Stimulated activated CD4-positive, alpha-beta T cell treated with anti-CD3 and anti-CD28 coated beads, Interleukin-4, amount 100 ng/mL, for 1 hour (primary cell): ENCODE measurements around the gene MYH15.

Experiments
- DNase-seq: peaks from one replicate; pipeline ENCODE4 v3.0.0-alpha.2; 2020

Gene MYH15

DNA sequence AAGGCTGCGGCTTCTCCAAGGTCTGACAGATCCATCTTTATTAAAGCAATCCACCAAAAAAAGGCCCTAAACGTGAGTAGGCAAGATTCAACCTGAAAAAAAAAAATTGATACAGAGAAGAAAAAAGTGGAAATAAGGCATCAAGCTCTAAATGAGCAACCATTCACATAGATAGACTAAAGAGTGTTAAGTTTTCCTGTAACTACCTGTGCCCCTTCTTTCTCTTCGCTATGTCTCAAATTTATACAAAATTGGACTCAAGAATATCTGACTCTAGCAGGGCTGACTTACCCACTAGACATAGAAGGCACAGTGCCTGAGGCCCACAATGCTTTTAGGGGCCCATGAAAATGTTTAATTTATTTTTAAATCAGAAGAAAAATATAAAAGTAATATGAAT, at the start of gene MYH15:
Gene MYH15, minus strand, starts transcription at position 101 of the 400 bp plus-strand sequence. Its CDS starts 66 bp downstream, at position 35.
- no peak for DNase-seq

DNA sequence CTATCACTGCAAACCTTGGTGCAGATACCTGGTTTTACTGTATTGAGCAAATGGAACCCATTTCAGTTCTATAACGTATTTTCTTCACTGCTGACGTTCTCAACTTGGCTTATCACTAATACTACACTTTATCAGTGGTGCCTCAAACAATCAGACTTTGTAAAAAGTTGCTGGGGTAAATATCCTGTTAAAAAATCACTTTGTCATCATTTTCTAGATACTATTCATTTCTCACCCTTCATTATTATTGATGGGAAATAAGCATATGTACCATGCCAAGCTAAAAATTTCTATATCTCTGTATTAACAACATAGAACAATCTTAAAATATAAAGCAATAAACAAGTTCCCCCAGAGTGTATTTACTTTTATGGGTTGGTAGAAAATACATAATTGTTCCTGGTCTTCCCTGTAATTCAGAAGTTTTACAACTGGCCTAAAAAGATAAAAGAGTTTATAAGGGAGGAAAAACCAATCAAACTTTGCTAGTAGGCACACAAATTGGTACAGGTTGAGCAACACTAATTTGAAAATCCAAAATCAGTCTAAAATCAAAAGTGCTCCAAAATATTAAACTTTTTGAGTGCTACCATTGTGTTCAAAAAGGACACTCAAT, 45.7 kb upstream of the MYH15 start:
- no peak for DNase-seq

DNA sequence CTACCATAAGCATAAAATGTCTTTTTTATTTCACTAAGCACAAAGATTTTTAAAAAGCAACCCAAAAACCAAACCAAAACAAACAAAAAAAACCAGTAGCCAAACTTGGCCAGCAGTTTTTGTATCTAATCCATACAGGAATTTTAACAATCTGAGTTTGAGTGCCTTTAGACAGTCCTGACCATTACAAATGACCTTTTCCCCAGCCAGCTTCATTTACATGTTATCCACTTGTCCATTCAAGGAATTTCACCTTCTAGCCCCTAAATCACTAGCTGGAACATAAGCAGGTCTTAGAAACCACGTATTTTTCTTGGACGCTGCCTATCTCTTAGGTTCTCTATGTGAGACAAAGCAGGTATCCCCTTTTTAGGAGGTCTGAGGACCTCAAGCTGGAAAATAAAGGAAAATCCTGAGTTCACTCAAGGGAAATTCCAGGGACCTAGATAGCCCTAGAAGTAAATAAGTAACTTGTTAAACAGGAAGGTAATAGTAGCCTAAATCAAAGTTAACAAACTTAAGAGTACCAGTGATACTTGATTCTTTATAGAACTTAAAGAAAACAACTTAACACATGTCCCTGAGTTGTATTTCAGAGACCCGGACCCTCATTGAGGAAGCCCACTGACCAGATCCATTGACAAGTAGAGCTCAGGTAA, 44.6 kb upstream of the MYH15 start:
- no peak for DNase-seq

DNA sequence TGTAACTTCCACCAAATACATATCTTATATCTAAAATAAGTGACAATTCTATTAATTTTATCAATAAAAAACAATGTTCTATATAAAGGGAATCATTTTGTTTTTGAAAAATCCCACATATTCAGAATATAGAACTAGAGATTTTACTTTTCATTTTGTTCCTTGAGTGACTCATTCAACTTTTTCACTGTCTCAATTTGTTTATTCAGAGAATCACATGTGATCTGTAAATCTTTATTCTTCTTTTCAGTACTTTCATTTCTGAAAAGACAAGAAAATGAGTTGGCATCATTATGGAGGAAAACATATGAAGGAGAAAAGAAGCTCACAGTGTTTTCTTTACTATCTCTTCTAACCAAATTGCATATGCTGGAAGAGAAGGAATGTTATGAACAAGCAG, 43.8 kb upstream of the MYH15 start:
- no peak for DNase-seq

DNA sequence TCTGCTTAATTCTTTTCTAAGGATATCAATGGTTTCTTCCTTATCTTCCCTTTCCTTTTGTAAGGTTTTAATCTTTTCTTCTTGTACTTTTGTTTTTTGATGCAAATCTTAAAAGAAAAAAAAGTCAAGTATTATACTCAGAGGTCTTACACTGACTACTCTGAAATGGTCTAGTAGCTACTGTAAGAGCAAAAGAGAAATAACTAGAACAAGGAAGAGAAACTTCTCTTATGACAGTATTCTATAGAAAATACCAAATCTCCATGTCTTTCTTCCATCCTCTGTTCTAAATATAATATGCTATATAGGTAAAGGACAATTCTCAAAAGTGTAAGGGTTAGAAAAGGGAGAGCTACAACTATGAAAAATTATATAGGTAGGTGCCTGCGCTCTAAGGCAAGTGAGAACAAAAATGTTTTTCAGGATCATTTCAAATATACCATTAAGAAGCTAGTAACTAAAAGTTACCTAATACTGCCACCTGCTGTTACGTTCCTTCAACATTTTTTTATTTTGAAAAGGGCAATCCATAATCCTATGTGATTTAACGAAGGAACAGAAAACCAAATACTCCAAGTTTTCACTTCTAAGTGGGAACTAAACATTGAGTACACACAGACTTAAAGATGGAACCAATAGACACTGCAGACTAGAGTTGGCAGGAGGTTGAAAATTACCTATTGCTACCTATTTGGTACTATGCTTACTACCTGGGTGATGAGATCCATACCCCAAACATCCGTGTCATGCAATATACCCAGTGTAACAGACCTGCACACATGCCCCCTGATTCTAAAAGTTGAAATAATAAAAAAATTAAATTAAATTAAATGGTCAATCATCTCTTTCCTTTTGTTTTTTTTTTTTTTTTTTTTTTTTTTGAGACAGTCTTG, 42.1 kb upstream of the MYH15 start:
- no peak for DNase-seq

DNA sequence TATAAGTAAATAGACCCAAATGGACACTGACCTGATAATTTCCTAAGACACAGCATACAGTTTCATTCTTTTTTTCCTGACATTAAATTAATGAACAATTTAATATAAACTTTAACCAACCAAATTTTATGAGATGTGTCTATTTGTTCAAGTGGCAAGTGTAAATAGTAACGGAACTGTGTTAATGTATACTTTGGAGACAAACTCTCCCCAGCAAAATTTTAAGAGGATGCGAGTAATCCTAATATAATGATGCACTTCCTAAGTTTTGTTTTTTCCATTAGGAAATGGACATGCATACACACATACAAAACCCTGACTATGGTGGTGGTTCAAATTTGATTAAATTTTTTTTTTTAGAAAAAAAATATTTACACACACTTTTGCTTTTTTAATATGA, 38.5 kb upstream of the MYH15 start:
- DNase-seq, result no peak

DNA sequence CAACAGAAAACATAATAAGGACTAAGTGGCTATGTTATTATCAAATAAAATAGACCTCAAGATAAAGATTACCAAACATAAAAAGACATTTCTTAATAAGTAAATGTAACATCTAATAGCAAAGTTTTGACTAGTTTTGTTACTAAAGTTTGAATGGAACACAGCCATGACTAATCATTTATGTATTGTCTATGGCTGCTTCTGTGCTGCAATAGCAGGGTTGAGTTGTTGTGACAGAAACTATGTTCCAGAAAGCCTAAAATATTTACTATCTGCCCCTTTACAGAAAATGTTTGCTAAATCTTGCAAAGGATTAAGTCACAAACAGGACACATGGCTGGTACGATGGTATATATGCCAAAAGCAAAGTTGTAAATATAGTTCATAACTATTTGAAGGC, 37.9 kb upstream of the MYH15 start:
- no peak for DNase-seq

DNA sequence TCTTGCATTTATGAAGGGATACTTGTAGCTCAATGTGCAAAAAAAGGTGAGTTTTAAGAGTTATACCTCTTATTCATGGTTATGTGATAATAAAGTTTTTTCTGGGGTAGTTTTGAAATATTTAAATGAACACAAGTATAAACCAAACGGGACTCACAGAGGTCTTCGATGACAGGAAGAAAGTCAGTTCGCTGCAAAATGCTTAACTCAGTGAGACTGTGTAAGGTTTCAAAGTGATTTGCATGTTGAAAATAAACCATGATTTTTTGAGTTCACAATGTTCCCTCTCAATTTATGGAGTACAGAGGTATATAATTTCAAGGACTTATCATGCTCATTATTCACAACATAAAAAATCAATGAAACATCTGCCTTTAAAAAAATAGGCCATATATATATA, 36.3 kb upstream of the MYH15 start:
- no peak for DNase-seq

DNA sequence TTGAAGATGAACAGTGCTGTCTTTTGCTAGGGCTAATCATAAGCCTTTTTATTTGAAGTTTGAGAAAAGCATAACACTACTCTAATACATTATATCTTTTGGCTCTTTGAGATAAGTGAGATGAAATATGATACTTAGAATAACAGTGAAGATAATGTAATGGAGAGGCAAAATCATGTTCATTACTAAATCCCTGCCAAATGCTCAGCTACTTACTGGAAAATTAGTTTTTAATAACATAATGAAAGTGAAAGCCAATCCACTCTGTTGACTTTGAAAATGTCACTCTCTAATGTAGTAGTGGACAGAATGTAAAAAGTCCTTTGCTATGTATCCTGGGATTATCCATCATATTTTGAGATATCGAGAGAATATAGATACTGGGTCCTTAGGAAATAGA, 35.9 kb upstream of the MYH15 start:
- no peak for DNase-seq

DNA sequence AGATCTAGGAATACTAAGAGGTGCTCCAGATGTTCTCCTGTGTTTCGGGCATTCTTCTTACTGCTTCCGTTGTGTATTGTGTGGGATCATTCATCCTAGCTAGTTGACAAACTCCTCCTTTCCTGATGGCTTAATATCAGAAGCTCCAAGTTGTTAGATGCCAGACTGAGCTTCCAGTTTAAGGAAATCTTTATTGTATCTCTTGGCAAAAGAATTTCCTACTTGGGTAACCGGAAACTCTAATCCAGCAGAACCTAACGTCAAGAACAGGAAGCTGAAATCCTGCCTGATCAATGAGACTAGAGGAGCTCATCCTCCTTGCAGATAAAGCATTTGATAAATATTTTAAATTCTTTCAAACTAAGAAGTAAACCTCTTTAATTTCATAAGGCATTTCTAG, 27.7 kb upstream of the MYH15 start:
- no peak for DNase-seq

DNA sequence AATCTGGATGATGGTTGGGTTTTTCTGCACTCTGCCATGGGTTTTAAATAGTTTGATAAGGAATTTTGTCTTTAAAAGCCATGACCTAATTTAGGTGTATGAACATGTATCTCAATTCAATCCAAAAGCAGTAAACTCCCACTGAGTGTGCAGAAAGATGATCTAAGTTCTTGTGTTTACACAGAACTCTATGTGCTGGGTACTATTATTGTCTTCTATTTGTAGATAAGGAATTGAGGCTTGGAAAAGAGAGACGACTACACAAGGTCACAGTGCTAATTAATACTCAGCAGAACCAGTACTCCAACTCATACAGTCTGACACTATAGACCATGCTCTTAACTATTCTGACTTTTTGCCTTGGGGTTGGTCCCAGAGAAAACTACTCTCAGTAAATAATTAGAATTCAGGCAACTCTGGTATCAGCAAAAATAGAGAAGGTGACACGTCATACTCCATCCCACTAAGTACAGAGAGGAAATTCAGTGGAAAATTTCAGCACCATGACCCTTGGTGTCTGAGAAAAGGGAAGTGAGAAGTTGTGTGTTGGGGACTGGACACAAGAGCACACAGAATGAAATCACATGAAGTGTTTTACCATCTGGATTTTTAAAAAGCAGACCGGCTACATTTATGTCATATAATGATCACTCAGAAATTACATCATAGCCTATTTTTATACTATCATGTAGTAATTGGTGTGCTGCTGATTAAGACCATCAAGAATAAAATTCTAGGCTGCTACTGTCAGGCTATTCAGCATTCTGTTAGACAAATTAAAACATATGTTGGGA, 18.3 kb upstream of the MYH15 start:
- DNase-seq, result no peak

DNA sequence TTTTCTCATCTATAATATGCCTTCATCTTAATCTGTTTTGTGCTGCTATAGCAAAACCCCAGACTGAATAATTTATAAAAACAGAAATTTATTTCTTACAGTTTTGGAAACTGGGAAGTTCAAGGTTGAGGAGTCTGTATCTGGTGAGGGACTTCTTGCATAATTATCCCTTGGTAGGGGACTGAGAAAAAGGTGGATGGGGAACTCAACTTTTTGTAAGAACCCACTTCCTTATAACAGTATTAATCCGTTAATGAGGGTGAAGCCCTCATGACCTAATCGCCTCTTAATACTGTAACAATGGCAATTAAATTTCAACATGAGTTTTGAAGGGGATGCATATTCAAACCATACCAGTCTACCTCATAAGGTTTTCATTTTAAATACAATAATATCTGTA, 17.4 kb upstream of the MYH15 start:
- no peak for DNase-seq

DNA sequence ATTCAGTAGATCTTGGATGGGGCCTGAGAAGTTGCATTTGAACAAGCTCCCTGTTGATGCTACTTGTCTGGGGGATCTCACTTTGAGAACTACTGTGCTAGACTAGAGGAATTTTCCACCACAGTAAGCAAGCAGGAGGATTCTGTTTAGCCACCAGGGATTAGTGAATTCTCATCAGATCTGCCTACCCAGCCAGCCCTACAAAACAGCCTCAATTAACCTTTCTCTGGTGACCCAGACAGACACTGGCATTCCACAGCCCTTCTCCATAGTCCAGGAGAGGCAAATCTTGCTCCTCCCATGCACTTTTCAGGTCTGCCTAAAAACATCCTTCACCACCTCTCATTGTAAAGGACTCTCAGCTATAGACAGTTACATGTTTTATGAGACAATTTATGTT, 16.7 kb upstream of the MYH15 start:
- DNase-seq, result no peak

DNA sequence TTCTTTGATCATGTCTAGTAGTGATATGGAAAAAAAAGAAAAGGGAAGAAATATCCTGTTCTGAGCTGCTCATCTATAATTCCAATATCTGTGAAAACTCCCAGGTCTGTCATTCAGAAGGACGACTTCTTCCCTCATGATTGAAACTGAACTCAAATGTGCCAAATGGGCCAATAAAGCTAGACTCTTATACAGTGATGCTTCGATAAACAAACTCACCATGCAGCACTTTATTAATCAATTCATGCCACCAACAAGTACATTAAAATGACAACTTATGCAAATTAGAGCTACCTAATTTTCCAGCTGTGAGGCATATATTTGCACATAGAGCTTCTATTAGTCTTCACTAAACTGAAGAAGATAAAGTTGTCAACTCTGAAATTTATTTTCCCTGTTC, 15.6 kb upstream of the MYH15 start:
- no peak for DNase-seq

DNA sequence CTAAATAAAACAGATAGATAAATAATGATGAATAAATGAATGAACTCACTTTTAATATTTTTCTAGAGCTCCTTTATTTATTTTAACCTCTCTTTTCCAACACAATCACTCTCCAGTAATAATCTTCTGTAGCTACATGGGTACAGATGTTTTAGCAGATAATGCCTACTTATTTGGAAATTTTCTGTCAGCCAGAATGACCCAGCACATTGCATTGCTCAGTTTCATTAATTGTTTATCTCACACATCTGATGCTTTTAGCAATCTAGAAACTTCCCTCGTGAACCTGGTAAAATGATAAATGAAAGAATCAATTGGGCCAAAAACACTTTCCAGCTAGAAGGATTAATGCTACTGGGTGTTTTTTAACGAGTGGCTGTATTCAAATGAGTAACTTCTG, 14.9 kb upstream of the MYH15 start:
- no peak for DNase-seq

DNA sequence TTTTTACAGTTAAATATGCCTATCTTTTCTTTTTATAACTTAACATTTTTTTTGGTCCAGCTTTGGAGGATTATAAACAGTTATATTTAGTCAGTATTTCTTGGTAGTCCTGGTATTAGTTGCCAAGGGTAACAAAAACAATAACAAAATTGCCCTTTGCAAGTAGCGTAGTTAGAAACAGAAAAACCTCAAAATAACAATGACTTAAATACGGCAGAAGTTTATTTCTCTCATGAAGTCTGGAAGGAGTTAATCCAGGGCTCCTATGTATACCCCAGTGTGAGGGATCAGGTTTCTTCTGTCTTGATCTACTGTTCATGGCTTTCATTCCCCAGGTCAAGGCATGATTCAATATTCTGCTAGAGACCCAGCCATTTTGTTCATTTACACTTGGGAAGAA, 14.1 kb upstream of the MYH15 start:
- no peak for DNase-seq

DNA sequence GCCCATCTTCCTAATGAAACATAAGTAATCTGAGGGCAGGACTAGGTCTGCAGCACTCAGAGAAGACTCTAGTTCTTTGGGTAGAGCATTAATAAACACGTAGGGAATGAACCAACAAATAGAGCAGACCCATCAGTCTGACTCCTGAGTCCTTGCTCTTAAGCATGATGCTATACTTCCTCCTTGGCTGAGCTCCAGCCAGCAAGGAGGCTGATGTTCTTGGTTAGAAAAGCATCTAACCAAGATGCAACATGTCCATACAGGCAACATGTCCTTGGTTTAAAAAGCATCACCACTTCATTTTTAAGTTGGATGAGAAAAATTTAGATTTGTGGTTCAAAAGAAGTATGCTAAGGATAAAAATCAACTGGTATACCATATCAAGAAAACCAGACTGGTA, 8.5 kb upstream of the MYH15 start:
- no peak for DNase-seq

DNA sequence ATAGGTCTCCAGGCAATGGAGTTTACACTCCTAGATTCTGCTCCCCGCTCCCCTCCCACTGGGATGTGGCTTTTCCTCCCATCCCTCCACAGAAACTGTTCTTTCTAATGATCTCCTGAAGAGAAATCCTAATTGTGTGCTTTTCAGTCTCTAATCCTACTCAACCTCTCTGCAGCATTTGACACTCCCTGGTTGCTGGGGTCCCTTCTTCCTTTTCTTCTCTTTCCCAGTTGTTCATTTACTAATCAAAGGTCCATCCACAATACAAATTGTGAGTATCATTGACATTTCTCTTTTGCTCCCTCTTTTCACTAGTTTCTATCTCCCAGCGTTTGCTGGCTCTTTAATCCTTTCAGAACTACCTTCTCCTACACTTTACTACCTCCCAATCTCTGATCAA, 6.5 kb upstream of the MYH15 start:
- no peak for DNase-seq

DNA sequence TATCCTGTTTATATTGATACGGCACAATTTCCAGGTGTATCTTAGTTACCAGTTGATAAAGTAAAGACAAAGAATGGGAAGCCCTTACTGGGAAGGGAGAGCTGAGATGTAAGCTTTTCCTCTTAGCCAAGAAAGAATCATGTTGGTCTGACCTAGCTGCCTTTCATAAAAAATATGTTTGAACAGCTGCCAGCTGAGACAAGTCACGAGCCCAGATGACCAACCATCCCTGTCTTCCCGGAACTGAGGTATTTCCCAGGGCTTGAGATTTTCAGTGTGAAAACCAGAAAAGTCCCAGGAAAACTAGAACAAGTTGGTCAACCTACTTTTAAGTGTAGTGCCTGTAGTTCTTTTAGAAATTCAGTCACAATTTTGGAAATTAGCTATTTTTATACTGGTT, 3.6 kb upstream of the MYH15 start:
- no peak for DNase-seq

DNA sequence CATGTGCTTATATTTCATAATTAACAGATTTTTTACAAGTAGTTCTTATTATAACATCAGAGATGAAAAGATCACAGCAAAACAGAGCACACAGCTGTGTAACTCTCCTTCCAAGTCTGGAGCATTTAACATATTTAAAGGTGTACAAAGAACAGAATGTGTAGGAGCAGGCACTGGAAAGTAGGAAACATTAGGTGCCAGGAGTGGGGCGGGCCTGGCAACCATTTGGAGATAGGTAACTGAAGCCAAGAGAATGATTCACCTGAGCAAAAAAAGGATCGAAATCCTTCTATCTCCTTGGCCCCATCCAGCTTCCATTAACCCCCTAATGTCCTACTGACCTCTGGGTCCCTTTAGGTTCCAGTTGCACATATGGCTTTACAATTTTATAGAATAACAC, 2.3 kb upstream of the MYH15 start:
- DNase-seq, result no peak

DNA sequence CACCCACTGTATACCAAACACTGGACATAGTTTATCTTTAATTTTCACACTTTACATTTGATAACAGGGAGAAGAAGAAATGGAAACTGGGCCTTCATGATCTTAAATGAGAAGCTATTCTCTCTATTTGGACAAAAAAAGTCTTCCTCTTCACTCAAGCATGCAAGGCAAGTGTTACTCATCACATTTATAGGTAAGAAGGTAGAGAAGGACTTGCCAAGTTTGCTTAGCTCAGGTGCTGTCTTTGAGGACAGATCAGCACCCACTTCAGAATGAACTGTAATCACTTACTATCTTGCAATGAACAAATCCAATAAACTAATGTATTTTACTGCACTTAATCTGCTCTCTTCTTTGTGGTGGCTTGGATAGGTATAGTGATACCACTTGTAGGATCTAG, 1.1 kb upstream of the MYH15 start:
- DNase-seq, result no peak

DNA sequence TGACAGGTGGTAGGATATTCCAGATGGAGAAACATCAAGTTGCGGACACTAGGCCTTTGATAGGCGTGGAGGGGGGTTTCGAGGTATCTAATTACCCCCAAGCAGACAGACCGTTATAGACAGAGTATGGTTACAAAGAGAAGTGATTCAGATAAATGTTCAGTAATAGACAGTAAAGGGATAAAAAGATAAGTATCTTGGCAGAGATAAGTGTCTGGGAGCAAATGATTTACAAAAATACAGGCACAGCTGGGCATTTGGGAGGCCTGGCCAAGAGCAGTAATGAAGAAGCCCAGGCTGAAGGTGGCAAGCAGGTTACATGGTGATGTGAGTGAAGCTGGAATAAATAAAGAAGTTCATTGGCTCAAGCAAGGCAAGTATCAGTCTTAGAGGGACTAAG, 659 bp upstream of the MYH15 start:
- no peak for DNase-seq

DNA sequence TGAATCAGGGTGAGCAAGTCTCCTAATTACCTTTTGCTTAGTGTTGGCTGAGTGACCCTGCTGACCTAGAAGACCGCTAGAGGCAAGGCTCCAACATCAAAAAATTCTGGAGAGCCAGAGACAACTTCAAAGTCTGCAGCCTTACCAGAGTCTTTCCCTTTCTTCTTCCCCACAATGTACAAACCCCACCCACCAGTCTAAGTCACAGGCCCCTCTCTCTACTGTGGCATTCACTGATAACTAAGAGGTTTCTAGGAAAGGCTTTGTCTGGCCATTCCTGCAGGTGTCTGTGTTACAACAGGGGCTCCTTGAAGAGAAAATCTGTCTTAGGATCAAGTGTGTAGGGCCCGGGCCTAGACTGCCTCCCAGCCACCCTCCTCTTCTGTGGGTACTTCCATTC, 525 bp downstream of the MYH15 start:
- no peak for DNase-seq
